HuH-7.5 (cell line): ENCODE data around the gene BTBD10.

Experiments used
- DNase-seq: peaks from one replicate; pipeline ENCODE4 v3.0.0; 2011; ENCODE audit warnings: low spot score

Gene BTBD10

DNA sequence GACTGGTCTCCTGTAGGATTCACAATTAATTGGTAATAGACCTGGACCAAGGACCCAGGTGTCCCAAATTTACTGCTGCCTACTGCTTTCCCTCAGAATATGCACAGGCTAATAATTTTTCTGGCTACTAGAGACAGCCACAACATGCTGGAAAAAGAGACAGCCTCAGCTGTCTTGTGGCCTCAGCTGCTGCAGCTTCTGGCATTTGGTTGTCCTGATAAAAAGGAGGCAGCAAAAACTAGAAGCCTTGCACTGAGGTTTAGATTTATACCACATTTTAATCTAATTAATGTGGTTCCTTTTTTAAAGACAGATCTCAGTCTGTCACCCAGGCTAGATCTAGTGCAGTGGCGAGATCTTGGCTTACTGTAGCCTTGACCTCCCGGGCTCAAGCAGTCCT is 89.8 kb downstream of the BTBD10 start:
- DNase-seq = no peak

DNA sequence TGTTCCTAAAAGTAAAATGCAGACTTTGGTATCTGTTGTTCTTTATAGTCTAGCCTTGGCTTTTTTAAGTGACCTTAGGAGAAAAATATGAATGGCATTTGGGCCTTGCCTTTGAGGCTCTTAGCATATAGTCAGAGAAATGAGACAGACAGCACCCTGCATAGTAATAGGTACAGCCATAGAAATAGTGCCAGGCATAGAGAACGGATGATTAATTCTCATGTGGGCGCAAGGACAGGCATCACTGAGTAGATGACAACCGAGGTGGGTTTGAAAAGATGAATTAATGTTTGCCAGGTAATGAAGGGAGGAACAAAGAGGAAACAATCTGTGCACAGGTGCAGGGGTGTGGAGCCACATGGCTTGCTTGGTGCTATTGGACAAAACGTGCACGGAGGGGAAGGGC is 95.0 kb downstream of the BTBD10 start:
- DNase-seq = no peak

DNA sequence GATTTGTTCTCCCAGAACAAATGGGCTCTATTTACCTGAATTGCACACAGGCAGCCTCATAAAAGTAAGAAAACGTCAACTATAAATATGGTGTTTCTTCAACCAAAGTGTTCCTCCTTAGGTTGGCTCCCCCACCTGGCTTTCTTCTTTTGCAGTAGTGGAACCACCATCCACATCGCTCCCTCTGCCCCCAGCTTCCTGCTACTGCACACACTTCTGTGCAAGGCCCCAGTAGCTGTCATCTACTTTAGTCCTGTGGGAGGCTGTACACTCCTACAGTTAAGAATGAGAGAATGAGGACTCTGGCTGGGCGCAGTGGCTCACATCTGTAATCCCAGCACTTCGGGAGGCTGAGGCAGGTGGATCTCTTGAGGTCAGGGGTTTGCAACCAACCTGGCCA is 95.9 kb downstream of the BTBD10 start:
- DNase-seq = no peak

DNA sequence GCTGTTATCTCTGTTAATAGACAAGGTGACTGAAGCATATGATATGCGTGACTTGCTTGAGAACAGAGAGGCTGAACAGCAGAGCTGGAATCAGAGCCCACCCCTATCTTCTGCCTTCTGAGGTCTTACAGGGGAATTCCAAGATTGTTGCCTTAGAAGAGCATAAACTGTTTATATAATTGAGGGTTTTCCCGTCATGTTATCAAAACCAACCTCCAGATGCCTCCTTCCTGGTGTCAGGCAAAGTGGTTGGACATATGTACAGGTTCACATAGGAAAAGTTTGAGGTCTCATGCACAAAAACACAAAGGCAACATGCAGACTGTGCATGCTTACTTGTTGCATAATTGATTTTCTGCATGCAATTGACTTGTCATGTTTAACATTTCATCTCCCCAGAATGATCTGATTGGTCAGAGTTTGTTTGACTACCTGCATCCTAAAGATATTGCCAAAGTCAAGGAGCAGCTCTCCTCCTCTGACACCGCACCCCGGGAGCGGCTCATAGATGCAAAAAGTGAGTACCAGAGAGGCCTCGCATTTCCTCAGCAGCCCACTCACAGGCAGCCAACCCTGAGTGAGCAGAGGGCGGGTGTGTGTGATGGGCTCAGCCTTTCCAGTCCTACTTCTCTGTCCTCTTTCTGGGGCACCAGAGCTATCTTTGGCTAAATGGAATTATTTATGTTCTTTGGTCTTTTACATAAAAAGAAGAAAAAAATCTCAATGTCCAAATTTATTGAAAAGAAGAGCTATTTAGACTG is 96.6 kb downstream of the BTBD10 start:
- no peak for DNase-seq

DNA sequence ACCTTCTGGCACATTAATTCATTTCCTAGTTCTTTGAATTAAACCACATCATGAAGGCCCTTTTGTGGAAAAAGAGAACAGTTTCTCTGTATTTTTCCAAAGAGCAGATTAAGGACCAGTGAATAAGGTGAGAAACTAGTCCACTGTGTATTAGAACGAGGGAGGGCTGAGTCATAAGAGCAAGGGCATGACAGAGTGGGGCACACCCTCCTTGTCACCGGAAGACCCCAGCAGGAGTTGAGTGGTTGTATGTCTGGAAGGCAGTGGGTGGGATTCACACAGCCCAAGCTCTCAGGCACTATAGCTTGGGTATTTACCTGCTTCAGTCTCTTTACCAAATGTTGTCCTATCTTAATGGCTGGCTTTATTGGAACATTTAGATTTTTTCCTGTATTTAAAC is 98.6 kb downstream of the BTBD10 start:
- no peak for DNase-seq

DNA sequence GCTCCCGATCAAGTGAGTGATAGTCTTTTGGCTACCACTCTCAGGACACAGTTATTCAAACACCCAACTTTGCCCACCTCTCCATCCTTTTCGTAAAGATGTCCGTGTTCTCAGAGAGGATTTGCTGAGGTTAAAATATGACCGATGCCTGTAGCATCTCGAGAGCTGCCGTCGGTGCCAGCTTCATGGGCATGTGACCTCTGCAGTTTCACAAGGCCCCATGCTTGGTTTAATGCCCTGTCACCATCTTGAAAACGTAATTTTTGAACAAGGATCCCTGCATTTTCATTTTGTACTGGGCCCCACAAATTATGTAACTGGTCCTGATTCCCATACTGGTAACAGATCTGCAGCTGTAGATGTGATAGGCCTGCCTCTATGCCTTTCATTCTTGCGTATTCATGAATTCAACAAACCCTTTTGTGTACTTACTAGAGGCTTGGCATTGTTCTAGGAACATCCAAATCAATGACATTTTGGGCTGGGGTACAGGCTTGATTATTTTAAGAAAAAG is 100.4 kb downstream of the BTBD10 start:
- no peak for DNase-seq

DNA sequence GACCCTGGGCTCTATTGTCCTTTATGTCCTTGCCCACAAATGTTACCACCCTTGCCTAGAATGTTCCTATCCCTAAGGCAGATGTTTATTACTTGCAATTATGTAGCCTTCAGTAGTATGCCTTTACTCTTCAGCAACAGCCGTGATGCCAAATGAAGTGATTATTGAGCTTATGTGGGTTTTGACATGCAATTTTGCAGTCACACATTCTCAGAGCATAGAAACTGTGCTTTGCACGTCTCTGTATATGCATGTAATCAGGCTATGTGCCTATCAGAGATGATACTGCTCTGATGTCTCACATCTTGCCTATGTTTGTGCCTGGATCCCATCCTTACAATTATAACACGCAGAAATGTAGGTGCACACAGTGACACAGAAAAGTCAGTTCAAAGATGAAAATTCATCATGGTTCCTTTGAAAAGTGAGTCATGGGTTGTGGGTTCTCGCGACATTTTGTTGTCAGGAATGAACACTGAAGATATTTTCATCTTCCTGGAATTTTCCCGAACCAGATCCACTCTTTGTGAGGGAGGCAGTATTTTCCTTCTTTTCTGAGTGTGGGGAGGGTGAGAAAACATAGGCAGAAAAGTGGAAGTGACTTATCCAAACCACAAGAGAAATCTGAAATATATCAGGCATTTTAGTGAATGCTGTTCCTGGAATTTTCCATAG is 104.3 kb downstream of the BTBD10 start:
- DNase-seq = no peak

DNA sequence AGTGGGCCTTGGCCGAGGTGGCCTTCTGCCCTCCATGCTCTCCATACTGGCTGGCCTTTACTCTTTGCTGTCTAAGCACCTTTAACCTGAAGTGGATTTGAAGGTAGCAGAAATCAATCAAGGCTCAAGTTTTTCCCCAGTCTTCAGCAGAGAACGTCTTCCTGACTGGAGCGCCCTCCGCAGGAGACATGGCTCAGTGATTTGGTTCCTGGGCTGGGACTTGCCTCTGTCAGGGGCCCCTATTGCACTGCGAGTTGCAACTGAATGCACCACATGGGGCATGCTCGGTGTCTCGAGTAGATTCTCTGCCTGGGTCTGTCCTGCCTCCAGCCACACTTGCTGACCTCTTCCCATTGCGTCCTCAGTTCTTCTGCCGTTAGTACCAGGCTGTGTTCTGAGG is 105.8 kb downstream of the BTBD10 start:
- no peak for DNase-seq

DNA sequence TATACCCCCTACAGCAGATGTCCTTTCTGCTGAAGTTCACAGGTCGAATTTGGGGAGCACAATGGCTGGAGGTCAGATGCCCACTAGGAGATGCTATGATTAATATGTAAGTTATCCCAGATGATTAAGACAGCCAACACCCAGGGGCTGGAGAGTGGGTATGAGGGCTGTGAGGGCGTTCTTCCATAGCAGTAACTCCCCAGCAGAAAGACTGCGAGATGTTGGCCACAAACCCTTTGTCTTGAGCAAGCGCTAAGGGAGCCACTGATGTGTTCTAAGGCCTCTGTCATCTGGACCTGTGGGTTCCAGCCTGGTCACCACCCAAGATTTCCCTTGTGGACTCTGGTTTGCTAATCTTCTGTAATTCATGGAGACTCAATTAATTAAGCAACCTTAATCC is 107.8 kb downstream of the BTBD10 start:
- DNase-seq = no peak

DNA sequence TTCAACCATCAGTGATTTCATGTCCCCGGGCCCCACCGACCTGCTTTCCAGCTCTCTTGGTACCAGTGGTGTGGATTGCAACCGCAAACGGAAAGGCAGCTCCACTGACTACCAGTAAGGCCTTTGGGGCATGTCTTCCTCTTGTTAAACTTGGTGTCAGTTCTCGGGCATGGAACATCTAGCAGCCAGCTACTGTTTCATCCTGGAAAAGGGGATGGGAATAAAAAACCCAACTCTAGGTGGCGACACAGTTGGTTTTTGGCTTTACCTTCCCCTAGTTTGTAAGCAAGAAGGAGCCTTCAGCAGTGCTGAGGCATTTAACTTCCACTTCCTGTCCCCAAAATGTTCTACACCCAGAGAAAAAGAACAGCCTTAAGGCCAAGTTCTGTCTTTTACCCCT is 108.7 kb downstream of the BTBD10 start:
- DNase-seq = peak; percentile 16

DNA sequence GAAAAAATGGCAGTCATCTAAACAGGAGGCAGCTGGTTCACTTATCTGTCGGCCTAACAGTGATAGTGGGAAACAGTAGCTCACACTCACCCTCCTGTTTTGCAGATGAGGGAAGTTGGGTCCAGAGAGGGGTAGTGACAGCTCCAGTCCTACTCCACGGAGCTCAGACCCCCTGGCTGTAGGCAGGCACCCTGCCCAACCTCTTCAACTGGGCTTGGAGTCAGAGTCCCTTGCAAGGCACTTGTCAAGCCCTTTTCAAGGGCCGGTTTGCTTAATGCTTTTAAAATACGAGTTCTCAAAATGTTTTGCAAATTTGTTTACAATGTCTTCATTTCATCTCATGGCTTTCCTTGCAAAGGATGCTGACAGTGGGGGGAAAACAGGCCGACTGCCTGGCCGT is 110.3 kb downstream of the BTBD10 start:
- DNase-seq = no peak

DNA sequence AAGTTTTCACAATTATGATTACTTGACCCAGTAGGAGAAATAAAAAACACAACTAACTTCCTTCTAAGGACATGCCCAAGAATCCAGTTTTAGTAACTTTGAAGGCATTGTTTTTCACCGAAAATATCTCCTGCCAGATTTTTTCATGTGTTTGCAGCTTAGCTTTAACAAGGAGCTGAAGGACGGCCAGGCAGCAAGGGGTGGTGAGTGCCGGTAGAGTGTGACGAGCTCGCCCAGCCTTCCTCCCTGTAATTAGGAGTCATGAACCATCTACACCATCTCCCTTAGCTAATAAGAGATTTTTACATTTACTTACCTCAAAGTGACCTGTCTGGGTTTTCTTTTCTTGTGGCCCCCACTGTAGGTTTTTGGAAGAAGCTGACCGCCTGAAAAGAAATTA is 113.4 kb downstream of the BTBD10 start:
- no peak for DNase-seq

DNA sequence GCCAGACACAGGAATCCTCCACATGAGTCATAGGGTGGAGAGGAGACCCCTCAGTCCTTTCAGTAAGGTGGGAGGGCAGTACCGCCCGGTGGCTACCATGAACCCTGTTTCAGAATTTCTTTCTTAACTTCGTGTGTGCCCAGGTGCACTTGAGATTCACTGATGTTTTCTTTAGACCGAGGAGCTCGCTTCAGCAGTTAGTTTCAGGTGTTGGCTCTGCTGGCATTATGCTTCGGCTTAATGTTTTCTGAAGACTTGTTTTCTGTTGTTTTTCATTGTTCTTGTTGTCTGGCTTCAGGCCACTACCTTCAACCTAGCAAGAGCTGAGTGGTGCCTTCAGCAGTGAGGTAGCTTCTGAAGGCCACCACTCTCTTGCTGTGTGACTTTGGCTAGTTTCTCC is 114.0 kb downstream of the BTBD10 start:
- DNase-seq = no peak

DNA sequence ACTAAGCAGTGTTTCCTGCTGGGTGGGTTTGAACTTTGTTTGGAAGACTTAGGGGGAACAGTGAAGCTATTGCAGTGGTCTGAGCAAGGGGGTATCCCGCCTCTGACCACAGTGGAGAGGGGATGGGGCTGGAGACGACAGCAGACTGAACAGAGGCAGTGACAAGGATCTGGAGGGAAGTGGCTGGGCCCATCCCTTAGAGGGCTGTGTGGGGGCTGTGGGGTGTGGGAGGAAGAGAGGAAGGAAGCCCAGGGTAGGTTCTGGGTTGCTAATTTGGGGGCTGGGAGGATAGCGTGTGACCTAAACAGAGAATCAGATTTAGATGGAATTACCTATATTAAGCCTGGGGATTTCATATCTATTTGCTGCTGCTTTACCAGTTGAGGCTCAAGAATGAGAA is 114.7 kb downstream of the BTBD10 start:
- DNase-seq = no peak

DNA sequence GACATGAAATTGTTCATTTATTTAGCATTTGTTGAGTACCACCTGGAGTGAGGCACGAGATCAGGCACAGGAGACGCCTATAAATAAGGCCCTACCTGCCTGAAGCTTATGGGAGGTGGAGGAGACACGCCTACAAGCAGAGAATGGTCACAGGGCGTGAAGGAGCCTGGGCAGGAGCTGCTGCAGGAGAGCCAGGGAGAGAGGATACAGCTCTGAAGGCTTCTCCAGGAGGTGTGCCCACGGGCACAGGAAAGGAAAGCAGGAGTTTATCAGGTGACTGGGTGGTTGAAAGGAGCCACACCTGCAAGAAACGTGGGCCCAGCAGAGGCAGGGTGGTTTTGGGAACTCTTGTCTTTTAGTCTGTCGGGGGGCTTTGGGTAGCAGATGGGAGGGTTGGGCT is 115.1 kb downstream of the BTBD10 start:
- no peak for DNase-seq

DNA sequence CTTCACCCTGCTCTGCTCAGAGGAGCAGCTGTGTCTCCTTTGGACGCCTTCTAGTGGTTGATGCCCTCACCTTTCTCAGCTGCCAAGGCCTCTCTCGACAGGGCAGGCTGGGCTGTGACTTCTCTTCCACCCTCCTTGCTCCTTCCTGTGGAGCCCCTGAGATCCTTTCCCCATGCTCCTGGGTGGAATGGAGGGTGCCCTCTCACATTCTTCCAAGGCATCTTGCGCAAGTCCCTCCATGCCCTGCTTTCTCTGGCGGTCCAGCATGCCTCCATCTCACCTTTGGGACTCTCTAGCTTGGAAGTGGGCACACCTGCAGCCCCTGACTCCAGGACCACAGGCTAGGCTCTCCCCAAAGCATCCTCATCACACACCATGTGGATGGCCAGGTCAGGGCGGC is 116.6 kb downstream of the BTBD10 start:
- no peak for DNase-seq

DNA sequence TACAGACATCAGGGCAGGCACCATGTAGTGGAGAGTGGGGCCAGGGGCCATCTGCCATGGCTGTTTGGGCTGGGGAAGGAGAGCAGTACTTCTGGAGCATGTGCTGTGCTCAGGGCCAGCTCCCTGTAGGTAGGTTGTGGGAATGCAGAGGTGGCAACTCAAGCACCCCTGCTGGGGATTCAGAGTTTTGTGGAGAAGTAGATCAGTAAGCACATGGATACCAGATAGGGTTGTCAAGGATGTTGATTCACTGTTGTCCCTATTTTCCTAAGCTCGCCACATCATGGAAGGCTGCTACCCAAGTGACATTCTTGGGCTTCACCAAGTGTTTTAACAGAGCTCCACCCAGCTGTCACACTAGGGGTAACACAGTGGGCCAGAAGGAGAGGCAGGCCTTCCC is 118.2 kb downstream of the BTBD10 start:
- DNase-seq = no peak

DNA sequence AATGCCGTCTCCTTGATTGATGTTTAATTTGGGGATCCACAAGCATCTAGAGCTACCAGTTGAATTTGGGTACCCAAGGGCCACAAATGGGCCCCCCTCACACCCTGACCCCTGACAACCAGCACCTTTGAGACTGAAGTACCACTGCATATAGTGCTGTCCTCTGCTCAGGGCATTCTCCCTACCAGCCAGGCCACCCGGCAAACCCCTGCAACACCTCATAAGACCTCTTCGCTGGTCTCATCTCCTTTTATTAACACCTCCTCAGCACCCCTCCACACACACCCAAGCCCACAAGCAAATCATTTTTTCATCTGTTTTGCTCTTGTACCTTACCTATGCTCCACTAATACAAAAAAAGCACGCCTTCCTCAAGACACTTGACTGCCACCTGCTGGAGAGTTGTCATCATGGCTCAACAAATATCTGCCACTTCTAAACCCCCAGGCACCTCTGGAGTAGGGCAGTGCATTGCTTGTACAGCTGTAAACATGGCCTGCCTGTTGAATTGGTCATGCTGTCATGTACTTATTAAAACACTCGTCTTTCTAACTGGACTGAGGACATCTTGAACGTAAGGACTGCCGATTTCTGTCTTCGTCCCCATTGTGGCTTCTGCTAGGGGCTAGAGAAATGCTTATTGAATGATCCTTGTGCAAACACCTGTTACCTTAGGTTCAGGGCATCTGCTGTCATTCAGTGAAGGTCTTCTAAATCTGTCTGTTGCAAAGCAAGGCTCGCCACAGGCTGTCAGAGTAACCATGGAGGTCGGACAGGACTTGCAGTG is 118.9 kb downstream of the BTBD10 start:
- peak; percentile 54 for DNase-seq

DNA sequence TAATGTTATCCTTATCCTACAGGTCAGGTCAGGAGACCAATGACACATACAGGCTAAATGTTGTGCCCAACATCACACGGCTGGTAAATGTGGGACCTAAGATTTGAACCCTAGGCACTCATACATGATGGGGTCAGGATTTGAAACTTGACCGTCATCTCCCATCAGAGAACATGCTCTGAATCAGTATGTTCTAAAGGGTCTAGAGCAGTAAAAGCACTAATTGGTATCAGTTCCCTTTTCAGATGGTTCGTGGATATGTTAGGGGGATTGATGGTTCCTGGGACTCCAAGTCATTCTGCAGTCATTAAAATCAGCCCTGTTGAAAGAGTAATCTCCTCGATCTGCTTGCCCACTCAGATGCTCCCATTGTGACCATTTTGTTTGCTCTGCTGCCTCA is 120.0 kb downstream of the BTBD10 start:
- no peak for DNase-seq

DNA sequence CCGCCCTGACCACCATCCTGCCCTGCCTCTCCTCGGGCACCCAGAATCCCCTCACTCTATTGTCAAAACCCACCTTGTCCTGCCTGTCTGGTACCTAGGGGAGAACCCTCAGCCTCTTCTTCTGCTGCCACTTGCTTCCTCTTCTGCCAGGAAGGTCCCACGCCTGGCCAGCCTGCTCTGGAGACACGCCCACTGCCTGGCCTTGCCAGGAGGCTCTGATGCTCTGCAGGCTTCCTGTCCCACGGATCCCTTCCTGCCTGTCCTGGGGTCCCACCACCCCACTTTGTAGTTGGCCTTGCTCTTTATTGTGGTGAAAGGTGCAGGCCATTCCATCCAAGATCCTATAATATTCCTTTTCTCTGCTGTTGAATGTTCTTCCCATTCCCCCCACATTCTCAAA is 122.0 kb downstream of the BTBD10 start:
- no peak for DNase-seq

DNA sequence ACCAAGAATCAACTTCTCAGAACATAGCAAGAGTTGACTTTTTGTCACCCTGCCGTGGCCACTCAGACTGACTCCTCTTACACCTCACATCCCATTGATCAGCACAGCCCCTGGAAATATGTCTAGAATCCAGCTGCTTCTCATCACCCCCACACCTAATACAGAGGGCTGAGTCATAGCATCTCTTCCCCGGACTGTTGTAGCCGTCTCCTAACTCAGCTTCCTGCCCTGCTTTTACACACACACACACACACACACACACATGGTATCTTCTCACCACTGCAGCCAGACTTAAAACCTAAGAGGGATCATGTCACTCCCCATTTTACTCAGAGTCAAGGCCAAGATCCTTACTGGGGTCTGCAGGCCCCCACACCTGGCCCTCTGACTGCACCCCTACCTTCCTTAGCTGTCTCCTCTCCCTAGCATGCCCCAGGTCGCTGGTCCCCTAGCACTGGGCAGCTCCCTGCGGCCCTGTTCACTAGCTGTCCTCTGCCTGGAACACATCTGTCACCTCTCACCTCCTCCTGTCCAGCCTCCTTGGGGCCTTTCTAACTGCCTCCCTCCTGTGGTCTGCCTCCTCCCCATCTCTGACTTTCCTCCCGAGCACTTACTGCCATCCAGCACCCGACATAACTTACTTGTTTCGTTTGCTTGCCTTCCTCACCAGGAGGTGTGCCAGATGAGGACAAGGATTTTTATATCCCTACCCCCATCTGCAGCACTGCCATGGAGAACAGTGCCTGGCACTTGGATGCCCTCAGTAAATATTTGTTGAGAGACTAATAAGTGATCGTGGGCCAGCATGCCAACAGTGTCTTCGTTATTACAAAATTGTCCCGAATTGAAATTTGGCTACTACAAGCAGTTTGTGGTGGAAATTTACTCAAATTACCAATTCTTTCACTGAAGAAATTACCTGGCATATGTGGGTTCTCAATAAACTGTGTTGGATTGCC is 123.5 kb downstream of the BTBD10 start:
- DNase-seq = no peak
